Stomach (tissue), 4 donors: ENCODE measurements around the gene GNA15.

Experiments used
- CTCF ChIP-seq, 7 experiments: fragments of 450-650 bp in 4 of 7; fragments of 200-600 bp in 3 of 7; sonication (generic) in 3 of 7; IDR thresholded peaks; one replicate each; pipeline ENCODE4 v1.5.1; 2016 to 2019; ENCODE audit warnings: antibody characterized with exemption in 7 of 7, control low read depth in 2 of 7, mild to moderate bottlenecking in 1 of 7
- POLR2AphosphoS5 ChIP-seq, 3 donors: sonication (generic); formaldehyde crosslinking; IDR thresholded peaks; one replicate each; pipeline ENCODE4 v1.6.1; 2016; ENCODE audit warnings: antibody characterized with exemption in 3 of 3

- no peak for TF ChIP-seq POLR2AphosphoS5 (IDR thresholded peaks at IDR 0.05)
- no peak for TF ChIP-seq CTCF (IDR thresholded peaks at IDR 0.05)
Measured at GRCh38 chr19:3124630-3125029, 11.2 kb upstream of the GNA15 start.
